ENCODE data around the gene MDH1B. TPM values are rescaled to one million over a fixed set of nuclear protein-coding genes. Genes with fewer than 3 reads are reported as not detected.
"Not testable (repeated sequence)": the region's sequence is repeated elsewhere in the genome, so short reads cannot be mapped to it uniquely, and the experiment has no call there.

Gene MDH1B
- total RNA-seq, 2 donors from 2014 or later, result 0.37 to 0.50 TPM

- no peak for TF ChIP-seq CTCF (IDR thresholded peaks at IDR 0.05)
- intact Hi-C loops (cut with DNase I), result no loop called here
- Histone ChIP-seq H3K36me3 (no peaks in the 10 kb centered on the region), H3K27ac (no peak overlapping the region), H3K9ac (ENCODE audit: low read depth in 2 of 2, low read length in 2 of 2) (no peak overlapping the region), H3K4me3 (no peak overlapping the region), H3K4me1 (no peaks in the 10 kb centered on the region), H3K9me3 (no peaks in the 10 kb centered on the region), H3K27me3 (no peaks in the 10 kb centered on the region)
- no peak for DNase-seq
These were observed 48.5 kb downstream of the MDH1B start for GRCh38 chr2:206716623-206717022.

GRCh38 chr2:206715183-206715582, 49.9 kb downstream of the MDH1B start:
- DNase-seq; H3K36me3 ChIP-seq; H3K27me3 ChIP-seq; H3K27ac ChIP-seq; H3K4me3 ChIP-seq; H3K9me3 ChIP-seq; intact Hi-C loops (cut with DNase I); H3K9ac ChIP-seq (ENCODE audit: low read depth in 2 of 2, low read length in 2 of 2); H3K4me1 ChIP-seq: not testable (repeated sequence)

- intact Hi-C loops (cut with DNase I), result no loop called here
- H3K9me3 ChIP-seq, result no peaks in the 10 kb centered on the region
- no peaks in the 10 kb centered on the region for H3K36me3 ChIP-seq
- no peak overlapping the region for H3K27ac ChIP-seq
- H3K4me3 ChIP-seq, result no peak overlapping the region
- no peaks in the 10 kb centered on the region for H3K4me1 ChIP-seq
- no peaks in the 10 kb centered on the region for H3K27me3 ChIP-seq
- DNase-seq, result no peak
- H3K9ac ChIP-seq (ENCODE audit: low read depth in 2 of 2, low read length in 2 of 2), result no peak overlapping the region
- no peak for TF ChIP-seq CTCF (IDR thresholded peaks at IDR 0.05)
These were observed 51.4 kb downstream of the MDH1B start for GRCh38 chr2:206713746-206714145.

GRCh38 chr2:206708286-206708685, 56.8 kb downstream of the MDH1B start:
- TF ChIP-seq CTCF (IDR thresholded peaks at IDR 0.05), result no peak
- Histone ChIP-seq H3K9me3 (no peaks in the 10 kb centered on the region), H3K9ac (ENCODE audit: low read depth in 2 of 2, low read length in 2 of 2) (no peak overlapping the region), H3K4me3 (no peak overlapping the region), H3K27me3 (no peaks in the 10 kb centered on the region), H3K36me3 (no peaks in the 10 kb centered on the region), H3K27ac (no peak overlapping the region), H3K4me1 (no peaks in the 10 kb centered on the region)
- no peak for DNase-seq
- intact Hi-C loops (cut with DNase I), result no loop called here

GRCh38 chr2:206707164-206707701, 57.9 kb downstream of the MDH1B start:
- Histone ChIP-seq H3K4me3 (no peak overlapping the region), H3K27me3 (no peaks in the 10 kb centered on the region), H3K27ac (no peak overlapping the region), H3K4me1 (no peaks in the 10 kb centered on the region), H3K36me3 (no peaks in the 10 kb centered on the region), H3K9ac (ENCODE audit: low read depth in 2 of 2, low read length in 2 of 2) (no peak overlapping the region), H3K9me3 (no peaks in the 10 kb centered on the region)
- peak; percentile 23 for DNase-seq
- no peak for TF ChIP-seq CTCF (IDR thresholded peaks at IDR 0.05)
- intact Hi-C loops (cut with DNase I), result no loop called here

- Histone ChIP-seq H3K27me3 (no peaks in the 10 kb centered on the region), H3K9ac (ENCODE audit: low read depth in 2 of 2, low read length in 2 of 2) (no peak overlapping the region), H3K9me3 (no peaks in the 10 kb centered on the region), H3K4me1 (no peaks in the 10 kb centered on the region), H3K4me3 (no peak overlapping the region), H3K36me3 (no peaks in the 10 kb centered on the region), H3K27ac (no peak overlapping the region)
- no peak for TF ChIP-seq CTCF (IDR thresholded peaks at IDR 0.05)
- DNase-seq, result no peak
- intact Hi-C loops (cut with DNase I), result no loop called here
These were observed 63.0 kb downstream of the MDH1B start for GRCh38 chr2:206701952-206702605.
